AG04450 (cell line): Measurements from ENCODE around the gene RALGAPA1. TPM values are rescaled to one million over a fixed set of nuclear protein-coding genes. Genes with fewer than 3 reads are reported as not detected.
A peak's percentile ranks its signal among the peaks of the same experiment; 100 is the strongest.

Source experiments
- CTCF ChIA-PET: fragments of 300-600, 350-600 bp; formaldehyde crosslinking; extraction: SDS; loops from one replicate; lab custom pipeline; 2022; ENCODE audit warnings: antibody characterized with exemption, inconsistent platforms; lab: Charles Lee
- POLR2A ChIA-PET: fragments of 350-600 bp; formaldehyde crosslinking; extraction: SDS; loops from one replicate; lab custom pipeline; 2021; ENCODE audit warnings: antibody characterized with exemption, inconsistent platforms; lab: Yijun Ruan, JAX
- DNase-seq: peaks from one replicate; pipeline ENCODE4 v3.0.0-alpha.2; 2011; ENCODE audit warnings: low read depth, low spot score
- H3K27ac ChIP-seq: one replicate; pipeline ENCODE4 v1.5.1; 2012; ENCODE audit warnings: low read depth, low read length, control low read depth
- H3K27me3 ChIP-seq: one replicate; pipeline ENCODE4 v1.6.0; 2012; ENCODE audit warnings: low read length; ENCODE audit not compliant: control insufficient read depth, insufficient read depth
- H3K4me3 ChIP-seq: 2 replicates; pipeline ENCODE4 v1.5.1; 2011; ENCODE audit warnings: mild to moderate bottlenecking, low read depth, low read length, control low read depth
- H3K9me3 ChIP-seq: 2 replicates; pipeline ENCODE4 v1.5.1; 2012; ENCODE audit warnings: low read length; ENCODE audit not compliant: control insufficient read depth, insufficient read depth
- CTCF ChIP-seq: IDR thresholded peaks from 2 replicates; pipeline ENCODE4 v1.5.1; 2011; ENCODE audit warnings: low read depth, low read length, control low read depth, inconsistent platforms
- polyA plus RNA-seq: library from polyadenylated mRNA; depleted of rRNA; stranded (reverse); fragments of >200 nt; gene quantifications from 2 replicates; pipeline ENCODE4 v1.2.3, GENCODE V29; 2011

The RALGAPA1 gene
- polyA plus RNA-seq, 1 experiment, result 9.7 TPM

- peak; percentile 24 for DNase-seq
- no peak overlapping the region for H3K27ac ChIP-seq
- H3K9me3 ChIP-seq, result peaks cover 5% of the 10 kb centered on the region; the same call in 1 of the 2 replicates
- CTCF ChIA-PET, result interaction anchor here (0.6 to 1.7 kb wide), 2 partner anchors 171 to 394 kb away, joined by 4 to 5 read pairs; no protein-coding TSS in a partner anchor
- H3K4me3 ChIP-seq, result peak overlapping the region; percentile 29; the same call in 1 of the 2 replicates
- H3K27me3 ChIP-seq, result peaks cover 34% of the 10 kb centered on the region
- POLR2A ChIA-PET, result interaction anchor here (0.5 to 0.6 kb wide), 3 partner anchors 162 to 563 kb away, joined by 3 to 5 read pairs (median 3); no protein-coding TSS in a partner anchor
- no peak for TF ChIP-seq CTCF
Measured at GRCh38 chr14:35534873-35535482, 274.1 kb downstream of the RALGAPA1 start.

- H3K4me3 ChIP-seq, result peak overlapping the region; percentile 65
- H3K9me3 ChIP-seq, result peaks cover 5% of the 10 kb centered on the region; the same call in 1 of the 2 replicates
- no peak for DNase-seq
- H3K27me3 ChIP-seq, result peaks cover 35% of the 10 kb centered on the region
- ChIA-PET CTCF (interaction anchor here (0.5 to 1.7 kb wide), 4 partner anchors 28 to 393 kb away, joined by 3 to 5 read pairs (median 4); no protein-coding TSS in a partner anchor), POLR2A (interaction anchor here (0.5 to 0.6 kb wide), 3 partner anchors 162 to 562 kb away, joined by 3 to 5 read pairs (median 3); no protein-coding TSS in a partner anchor)
- no peak overlapping the region for H3K27ac ChIP-seq
- 0 out of 2 replicates have a peak, but pooled peaks have one; percentile 4 for TF ChIP-seq CTCF
Measured at GRCh38 chr14:35534208-35534872, 274.8 kb downstream of the RALGAPA1 start.

GRCh38 chr14:35533357-35534207 lies 275.5 kb downstream of the RALGAPA1 start, which contains the start of gene INSM2:
TSS of gene INSM2 (plus strand) at chr14:35534164. CDS start at chr14:35534253, 89 bp downstream.
- Histone ChIP-seq H3K4me3 (peak within 1 kb of the TSS; percentile 65), H3K27me3 (peaks cover 38% of the 10 kb centered on the region), H3K9me3 (peaks cover 5% of the 10 kb centered on the region; the same call in 1 of the 2 replicates), H3K27ac (no peak within 1 kb of the TSS)
- DNase-seq, result no peak
- TF ChIP-seq CTCF, result 0 out of 2 replicates have a peak, but pooled peaks have one; percentile 8
- ChIA-PET CTCF (interaction anchor here (0.5 to 1.7 kb wide), 3 partner anchors 27 to 393 kb away, joined by 3 to 5 read pairs (median 4); no protein-coding TSS in a partner anchor), POLR2A (no interaction called here)

GRCh38 chr14:35532783-35533356 lies 276.2 kb downstream of the RALGAPA1 start:
- ChIA-PET POLR2A (no interaction called here), CTCF (interaction anchor here (1.3 kb wide), 1 partner anchor 27 kb away, joined by 3 read pairs; no protein-coding TSS in a partner anchor)
- Histone ChIP-seq H3K4me3 (peak overlapping the region; percentile 65), H3K9me3 (peaks cover 5% of the 10 kb centered on the region; the same call in 1 of the 2 replicates), H3K27ac (no peak overlapping the region), H3K27me3 (peaks cover 41% of the 10 kb centered on the region)
- TF ChIP-seq CTCF, result no peak
- no peak for DNase-seq
